GM19351 (cell line): Measurements from ENCODE around the gene GADD45G.

ENCODE experiments used
- ATAC-seq: cut with Tn5 transposase; IDR thresholded peaks from one replicate; pipeline ENCODE4 v1.9.1; 2021; ENCODE audit warnings: mild to moderate bottlenecking, moderate library complexity; ENCODE audit not compliant: unreplicated experiment

The GADD45G gene

GRCh38 chr9:89629081-89629976, 24.5 kb downstream of the GADD45G start:
- no peak for ATAC-seq

DNA sequence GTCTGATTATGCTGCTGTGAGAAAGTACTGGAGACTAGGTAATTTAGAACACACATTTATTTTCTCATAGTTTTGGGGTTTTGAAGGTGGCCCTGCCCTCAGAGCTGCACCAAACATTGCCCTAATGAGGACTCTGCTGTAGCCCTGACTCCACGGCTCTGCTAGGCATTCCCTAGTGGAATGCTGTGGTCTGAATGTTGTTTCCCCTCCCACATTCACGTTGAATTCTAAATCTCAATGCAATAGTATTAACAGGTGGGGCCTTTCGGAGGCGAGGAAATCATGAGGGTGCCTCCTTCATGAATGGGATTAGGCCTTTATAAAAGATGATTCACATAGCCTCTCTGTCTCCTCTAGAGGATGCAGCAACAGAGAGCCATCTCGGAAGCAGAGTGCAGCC, 25.7 kb downstream of the GADD45G start:
- no peak for ATAC-seq

GRCh38 chr9:89631384-89631783, 26.6 kb downstream of the GADD45G start:
- ATAC-seq = no peak

DNA sequence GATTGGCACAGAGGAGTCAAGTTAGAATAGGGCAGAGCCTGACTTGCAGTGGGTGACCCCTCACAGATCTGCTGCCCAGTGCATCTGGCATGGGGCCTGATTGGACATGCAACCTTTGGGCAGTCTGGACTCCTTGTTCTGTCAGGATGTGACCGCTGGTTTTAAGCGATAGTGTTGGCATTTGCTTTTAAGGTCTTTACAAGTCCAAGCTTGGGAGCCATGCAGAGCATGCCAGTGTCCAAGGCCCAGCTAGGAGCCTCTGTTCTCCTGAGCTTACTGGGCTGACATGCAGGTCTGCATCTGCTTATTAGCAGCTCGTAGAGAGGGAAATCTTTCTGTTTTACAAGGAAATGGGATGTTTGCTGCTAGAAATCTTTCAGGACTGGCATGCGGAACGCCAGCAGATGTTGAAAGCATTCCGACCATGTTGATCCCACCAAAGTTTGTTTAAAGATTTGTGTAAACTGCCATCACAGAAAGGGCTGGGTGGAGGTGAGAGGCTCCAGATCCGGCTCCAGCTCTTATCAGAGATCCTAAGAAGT, 27.5 kb downstream of the GADD45G start:
- ATAC-seq = no peak

DNA sequence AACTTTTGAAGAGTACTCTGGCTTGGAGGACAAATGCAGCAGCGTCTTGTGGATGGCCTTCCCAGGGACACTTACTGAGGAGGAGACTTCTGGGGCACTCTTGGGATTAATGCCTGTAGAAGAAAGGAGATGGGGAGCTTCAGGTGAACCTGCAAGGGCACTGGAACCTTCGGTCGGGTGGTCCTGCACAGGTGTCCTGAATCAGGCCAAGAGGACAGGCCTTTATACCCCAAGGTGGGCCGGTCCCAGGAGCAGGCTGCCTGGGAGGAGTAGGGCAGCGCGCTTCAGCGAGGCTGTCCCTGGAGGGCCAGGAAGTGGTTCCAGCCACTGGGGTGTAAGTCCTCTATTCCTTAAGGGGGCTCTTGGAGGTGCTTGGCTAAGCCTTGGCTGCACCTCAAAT, 27.9 kb downstream of the GADD45G start:
- ATAC-seq = no peak

GRCh38 chr9:89633404-89633803, 28.6 kb downstream of the GADD45G start:
- no peak for ATAC-seq

DNA sequence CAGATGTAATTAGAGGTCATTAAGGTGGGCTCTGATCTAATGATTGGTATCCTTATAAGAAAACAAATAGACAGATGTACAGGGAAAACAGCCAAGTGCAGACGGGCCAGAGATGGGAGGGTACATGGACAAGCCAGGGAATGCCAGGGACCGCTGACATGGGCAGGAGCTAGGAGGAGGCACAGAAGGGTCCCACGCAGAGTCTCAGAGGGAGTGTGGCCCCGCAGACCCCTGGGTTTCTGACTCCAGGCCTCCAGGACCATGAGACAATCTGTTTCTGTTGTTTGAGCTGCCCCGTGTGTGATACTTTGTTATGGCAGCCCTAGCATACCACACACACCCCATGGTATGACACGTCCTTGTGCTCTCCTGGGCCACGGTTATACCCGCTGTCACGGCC, 29.1 kb downstream of the GADD45G start:
- ATAC-seq = no peak

DNA sequence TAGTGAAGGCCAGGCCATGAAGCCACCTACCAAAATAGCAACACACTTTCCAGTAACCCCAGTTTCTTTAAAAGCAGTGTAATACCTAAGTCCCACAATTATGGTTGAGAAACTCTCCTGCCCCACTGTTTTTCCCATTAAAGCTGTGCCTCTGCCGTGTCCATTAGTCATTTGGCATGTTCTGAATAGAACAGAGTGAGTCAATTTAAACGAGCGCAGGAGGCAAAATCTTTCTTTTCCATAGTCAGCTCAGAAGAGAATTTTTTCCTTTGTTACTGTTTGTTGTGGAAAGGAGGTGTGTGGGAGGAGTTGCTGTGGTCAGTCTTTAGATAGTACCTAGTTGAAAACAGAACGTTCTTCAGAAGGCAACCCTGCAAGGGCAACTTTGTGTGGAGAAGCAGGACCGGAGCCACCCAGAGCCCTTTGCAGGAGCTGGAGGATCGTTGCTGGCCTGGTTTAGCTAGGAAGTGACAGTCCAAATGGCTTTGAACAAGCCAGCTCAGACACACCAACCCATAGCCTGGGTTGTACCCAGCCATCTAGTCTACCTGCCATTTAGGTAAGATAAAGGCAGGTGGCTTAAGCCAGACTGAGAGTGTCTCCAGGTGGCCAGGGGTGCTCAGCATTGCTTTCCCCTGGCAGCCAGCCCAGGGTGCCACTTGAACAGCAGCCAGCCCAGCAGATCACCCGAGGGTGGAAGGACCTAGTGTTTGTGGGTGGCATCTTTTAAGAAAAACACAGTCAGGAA, 30.4 kb downstream of the GADD45G start:
- no peak for ATAC-seq

GRCh38 chr9:89635816-89636215, 31.0 kb downstream of the GADD45G start:
- ATAC-seq = no peak

DNA sequence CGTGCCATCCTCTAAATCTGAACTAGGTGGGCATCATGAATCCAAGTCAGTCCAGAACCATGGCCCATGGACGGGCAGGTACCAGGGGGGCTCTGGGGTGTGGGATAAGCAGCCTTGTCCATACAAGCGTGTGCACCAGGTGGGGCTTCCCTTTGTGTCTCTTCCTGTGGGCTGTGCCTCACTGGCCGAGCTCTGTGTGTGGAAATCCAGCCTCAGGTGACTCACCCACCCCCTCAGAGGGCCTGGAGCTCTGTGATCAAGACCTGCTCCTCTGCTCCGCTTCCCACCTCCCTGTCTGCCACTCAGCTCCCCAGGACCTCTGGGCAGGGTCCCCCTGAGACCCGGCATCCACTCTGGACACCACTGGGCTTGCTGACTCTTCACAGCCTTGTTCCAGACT, 33.0 kb downstream of the GADD45G start:
- no peak for ATAC-seq

GRCh38 chr9:89638359-89638758, 33.5 kb downstream of the GADD45G start:
- ATAC-seq = no peak

DNA sequence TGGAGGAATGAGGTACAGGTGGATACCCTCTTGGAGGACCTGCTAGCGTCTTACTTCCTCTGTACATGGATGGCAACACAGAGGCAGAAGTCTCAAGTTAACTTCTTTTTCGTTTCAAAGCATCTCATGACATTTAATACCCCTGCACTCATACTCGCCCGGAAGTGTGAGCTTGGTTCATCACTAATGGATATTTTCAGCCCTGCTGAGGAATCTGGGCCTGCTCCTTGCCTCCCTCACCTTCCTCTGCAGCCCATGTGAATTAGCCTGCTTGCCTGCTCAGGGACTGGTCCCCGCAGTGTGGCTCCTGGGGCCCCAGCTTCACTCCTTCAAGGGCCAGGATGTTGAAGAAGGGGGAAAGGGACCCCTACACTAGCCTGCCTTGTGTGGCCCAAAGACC, 34.1 kb downstream of the GADD45G start:
- ATAC-seq = no peak

GRCh38 chr9:89639367-89639795, 34.6 kb downstream of the GADD45G start:
- ATAC-seq = no peak

DNA sequence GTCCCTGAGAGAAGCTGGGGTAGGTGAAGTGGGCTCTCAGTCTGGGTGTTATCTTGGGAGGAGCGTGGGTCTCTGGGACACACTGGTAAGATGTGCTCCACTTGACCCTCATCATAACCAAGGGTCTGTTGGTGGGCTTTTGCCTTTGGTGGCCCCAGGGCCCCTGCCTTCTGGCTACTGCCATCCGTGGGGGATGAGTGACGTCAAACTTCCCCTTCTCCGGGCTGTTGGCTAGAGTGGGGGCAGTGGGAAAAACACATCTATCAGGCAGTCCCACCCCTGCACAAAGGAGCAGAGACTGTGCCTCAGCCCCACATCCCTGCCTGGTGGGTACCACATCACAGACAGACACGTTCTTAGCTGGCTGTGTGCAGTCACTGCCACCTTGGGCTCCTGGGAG, 35.1 kb downstream of the GADD45G start:
- no peak for ATAC-seq

- ATAC-seq = no peak
Measured at GRCh38 chr9:89640361-89640760, 35.5 kb downstream of the GADD45G start.

- ATAC-seq = no peak
Measured at GRCh38 chr9:89640801-89641200, 36.0 kb downstream of the GADD45G start.

GRCh38 chr9:89641980-89642379, 37.2 kb downstream of the GADD45G start:
- no peak for ATAC-seq

DNA sequence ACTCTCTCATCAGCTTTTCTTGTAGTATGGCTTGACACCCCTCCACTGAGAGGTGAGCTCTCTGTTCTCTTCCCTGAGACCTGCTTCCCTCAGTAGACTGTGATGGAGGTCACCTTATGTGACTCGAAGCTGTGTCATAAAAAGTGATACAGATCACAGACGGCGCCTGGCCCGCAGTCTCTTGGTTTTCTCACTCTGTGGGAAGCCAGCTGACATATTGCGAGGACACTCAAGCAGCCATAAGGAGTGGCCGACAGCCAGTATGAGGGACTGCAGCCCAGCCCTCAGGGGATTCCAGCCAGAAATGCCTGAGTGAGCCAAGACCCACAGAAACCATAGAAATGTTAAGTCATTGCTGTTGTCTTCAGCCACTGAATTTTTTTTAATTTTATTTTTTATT, 38.0 kb downstream of the GADD45G start:
- ATAC-seq = no peak

GRCh38 chr9:89646189-89646939, 41.6 kb downstream of the GADD45G start:
- no peak for ATAC-seq

GRCh38 chr9:89647366-89648128, 42.7 kb downstream of the GADD45G start:
- no peak for ATAC-seq
